ENCODE results near the gene BPIFB3. TPM values are rescaled to one million over a fixed set of nuclear protein-coding genes. Genes with fewer than 3 reads are reported as not detected.

Gene BPIFB3
- total RNA-seq, 4 donors from 2014 or later: not detected

DNA sequence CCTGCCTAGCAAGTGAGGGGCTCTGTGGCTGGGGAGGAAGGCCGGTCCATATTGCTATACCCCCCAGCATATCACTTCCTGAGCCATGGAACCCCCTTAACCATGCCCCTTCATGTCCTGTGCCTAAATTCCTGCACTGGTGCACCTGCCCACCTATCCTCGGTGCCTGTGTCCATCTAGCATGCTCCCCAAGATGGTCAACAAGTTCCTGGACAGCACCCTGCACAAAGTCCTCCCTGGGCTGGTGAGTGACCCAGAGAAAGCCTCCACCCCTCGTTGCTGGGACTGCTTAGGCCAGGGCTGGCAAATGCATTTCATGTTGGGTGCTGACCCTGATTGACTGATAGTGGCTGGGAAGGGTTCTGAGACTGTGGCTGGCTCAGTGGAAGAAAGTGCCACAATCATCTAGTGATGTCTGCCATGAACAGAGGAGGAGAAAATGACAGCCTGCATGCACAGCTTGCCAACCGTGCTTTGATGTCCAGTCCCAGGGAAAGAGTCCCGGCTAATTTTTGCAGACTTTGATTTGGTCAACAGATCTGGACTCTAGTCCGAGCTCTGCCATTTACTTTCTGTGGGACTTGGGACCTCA is 18.7 kb upstream of the BPIFB3 start:
- no peaks in the 10 kb centered on the region for H3K4me1 ChIP-seq
- TF ChIP-seq POLR2AphosphoS5 (IDR thresholded peaks at IDR 0.05) (no peak), POLR2A (IDR thresholded peaks at IDR 0.05) (no peak), CTCF (IDR thresholded peaks at IDR 0.05) (no peak), EP300 (IDR thresholded peaks at IDR 0.05) (no peak)
- H3K9me3 ChIP-seq: no peaks in the 10 kb centered on the region
- no peak overlapping the region for H3K27ac ChIP-seq
- H3K36me3 ChIP-seq: no peaks in the 10 kb centered on the region
- 79% methylated on average over 4 of the region's 6 CpGs for WGBS
- peaks cover 4% of the 10 kb centered on the region for H3K27me3 ChIP-seq
- no peak overlapping the region for H3K4me3 ChIP-seq
- DNase-seq (ENCODE audit: low spot score in 2 of 2): no peak

GRCh38 chr20:33037456-33037855 is 16.2 kb upstream of the BPIFB3 start:
- 65% methylated on average over 5 of the region's 5 CpGs for WGBS
- Histone ChIP-seq H3K27me3 (peaks cover 4% of the 10 kb centered on the region), H3K9me3 (no peaks in the 10 kb centered on the region), H3K27ac (no peak overlapping the region), H3K4me3 (no peak overlapping the region), H3K36me3 (no peaks in the 10 kb centered on the region), H3K4me1 (no peaks in the 10 kb centered on the region)
- no peak for DNase-seq (ENCODE audit: low spot score in 2 of 2)
- TF ChIP-seq POLR2AphosphoS5 (IDR thresholded peaks at IDR 0.05): no peak
- TF ChIP-seq POLR2A (IDR thresholded peaks at IDR 0.05): no peak
- TF ChIP-seq EP300 (IDR thresholded peaks at IDR 0.05): no peak
- no peak for TF ChIP-seq CTCF (IDR thresholded peaks at IDR 0.05)

- no peak for TF ChIP-seq POLR2AphosphoS5 (IDR thresholded peaks at IDR 0.05)
- no peak for TF ChIP-seq POLR2A (IDR thresholded peaks at IDR 0.05)
- no peak for TF ChIP-seq CTCF (IDR thresholded peaks at IDR 0.05)
- TF ChIP-seq EP300 (IDR thresholded peaks at IDR 0.05): no peak
- DNase-seq (ENCODE audit: low spot score in 2 of 2): no peak
- 92% methylated on average over 4 of the region's 4 CpGs for WGBS
- H3K27me3 ChIP-seq: peaks cover 4% of the 10 kb centered on the region
- no peaks in the 10 kb centered on the region for H3K9me3 ChIP-seq
- H3K4me1 ChIP-seq: no peaks in the 10 kb centered on the region
- H3K4me3 ChIP-seq: no peak overlapping the region
- no peak overlapping the region for H3K27ac ChIP-seq
- H3K36me3 ChIP-seq: no peaks in the 10 kb centered on the region
Observed at GRCh38 chr20:33038243-33038642, 15.5 kb upstream of the BPIFB3 start.

GRCh38 chr20:33042430-33042829 is 11.3 kb upstream of the BPIFB3 start:
- no peak for DNase-seq (ENCODE audit: low spot score in 2 of 2)
- no peak overlapping the region for H3K27ac ChIP-seq
- no peak overlapping the region for H3K4me3 ChIP-seq
- TF ChIP-seq EP300 (IDR thresholded peaks at IDR 0.05): no peak
- H3K4me1 ChIP-seq: no peaks in the 10 kb centered on the region
- 92% methylated on average over 3 of the region's 3 CpGs for WGBS
- peaks cover 4% of the 10 kb centered on the region for H3K27me3 ChIP-seq
- no peaks in the 10 kb centered on the region for H3K36me3 ChIP-seq
- no peaks in the 10 kb centered on the region for H3K9me3 ChIP-seq

DNA sequence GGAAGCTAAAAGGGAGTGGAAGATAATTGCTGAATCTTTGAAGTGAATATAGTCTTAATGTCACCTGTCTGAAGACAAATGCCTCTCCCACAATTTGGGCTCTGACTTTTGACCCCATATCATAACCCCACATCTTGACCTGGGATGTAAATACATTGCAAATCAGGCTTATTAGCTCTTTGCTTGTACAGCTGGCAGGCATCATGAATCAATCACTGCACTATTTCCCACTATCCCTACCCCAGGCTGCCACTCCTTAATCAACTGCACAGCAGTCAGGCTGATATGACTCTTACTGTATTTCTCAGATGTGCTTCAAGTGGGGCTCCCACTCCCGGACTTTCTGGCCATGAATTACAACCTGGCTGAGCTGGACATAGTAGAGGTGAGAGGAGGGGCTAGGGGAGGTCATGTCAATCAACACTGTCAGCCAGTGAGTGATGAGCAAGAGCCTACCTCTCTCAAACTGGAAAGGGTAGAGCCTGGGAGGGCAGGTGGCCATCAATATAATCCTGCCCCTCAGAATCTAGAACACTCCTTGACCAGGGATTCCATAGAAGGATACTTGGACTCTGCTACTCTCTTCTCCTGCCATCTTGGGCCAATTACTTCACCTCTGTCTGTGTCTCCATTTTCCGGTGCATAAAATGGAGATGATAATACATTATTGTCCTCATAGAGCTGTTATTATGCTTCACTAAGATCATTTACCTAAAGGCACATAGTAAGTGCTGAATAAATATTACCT is 10.5 kb upstream of the BPIFB3 start:
- no peaks in the 10 kb centered on the region for H3K36me3 ChIP-seq
- H3K4me3 ChIP-seq: no peak overlapping the region
- 57% methylated on average over 2 of the region's 2 CpGs for WGBS
- H3K4me1 ChIP-seq: no peaks in the 10 kb centered on the region
- no peaks in the 10 kb centered on the region for H3K9me3 ChIP-seq
- no peak overlapping the region for H3K27ac ChIP-seq
- DNase-seq (ENCODE audit: low spot score in 2 of 2): no peak
- peaks cover 4% of the 10 kb centered on the region for H3K27me3 ChIP-seq
- no peak for TF ChIP-seq CTCF (IDR thresholded peaks at IDR 0.05)
- TF ChIP-seq POLR2AphosphoS5 (IDR thresholded peaks at IDR 0.05): no peak

Measured in suprapubic skin (tissue), 4 donors.